ENCODE measurements around the gene FAM171A1.
A peak's percentile ranks its signal among the peaks of the same experiment; 100 is the strongest.

Gene FAM171A1

DNA sequence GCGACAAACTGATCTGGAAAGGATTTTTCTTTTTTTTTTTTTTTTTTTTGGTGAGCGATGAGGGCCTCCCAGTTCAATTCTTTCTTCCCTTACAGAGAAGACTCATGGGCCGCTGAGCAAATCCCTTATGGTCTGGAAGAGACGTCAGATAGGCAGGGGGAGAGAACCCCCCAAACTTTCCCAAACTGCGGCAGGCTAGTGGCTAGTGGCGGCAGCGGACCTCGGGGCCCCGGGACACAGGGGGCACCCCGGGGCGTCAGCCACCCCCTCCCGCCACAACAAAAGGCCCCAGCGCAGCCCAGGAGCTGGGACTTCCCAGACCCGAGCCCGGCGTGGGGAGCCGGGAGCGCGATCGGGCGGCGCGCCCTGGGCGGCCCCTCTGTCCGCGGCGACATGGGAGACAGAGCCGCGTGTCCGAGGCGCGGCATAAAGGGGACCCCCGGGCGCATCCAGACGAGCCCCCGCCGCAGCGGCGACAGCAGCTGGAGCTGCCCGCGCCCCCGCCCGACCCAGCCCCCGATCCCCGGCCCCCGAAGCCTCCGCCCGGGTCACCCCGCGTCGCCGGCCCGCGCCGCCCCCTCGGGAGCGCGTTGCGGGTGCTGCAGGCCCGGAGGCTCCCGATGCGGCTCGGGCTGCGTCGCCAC lies 755 bp downstream of the FAM171A1 start:
- no peak for DNase-seq

DNA sequence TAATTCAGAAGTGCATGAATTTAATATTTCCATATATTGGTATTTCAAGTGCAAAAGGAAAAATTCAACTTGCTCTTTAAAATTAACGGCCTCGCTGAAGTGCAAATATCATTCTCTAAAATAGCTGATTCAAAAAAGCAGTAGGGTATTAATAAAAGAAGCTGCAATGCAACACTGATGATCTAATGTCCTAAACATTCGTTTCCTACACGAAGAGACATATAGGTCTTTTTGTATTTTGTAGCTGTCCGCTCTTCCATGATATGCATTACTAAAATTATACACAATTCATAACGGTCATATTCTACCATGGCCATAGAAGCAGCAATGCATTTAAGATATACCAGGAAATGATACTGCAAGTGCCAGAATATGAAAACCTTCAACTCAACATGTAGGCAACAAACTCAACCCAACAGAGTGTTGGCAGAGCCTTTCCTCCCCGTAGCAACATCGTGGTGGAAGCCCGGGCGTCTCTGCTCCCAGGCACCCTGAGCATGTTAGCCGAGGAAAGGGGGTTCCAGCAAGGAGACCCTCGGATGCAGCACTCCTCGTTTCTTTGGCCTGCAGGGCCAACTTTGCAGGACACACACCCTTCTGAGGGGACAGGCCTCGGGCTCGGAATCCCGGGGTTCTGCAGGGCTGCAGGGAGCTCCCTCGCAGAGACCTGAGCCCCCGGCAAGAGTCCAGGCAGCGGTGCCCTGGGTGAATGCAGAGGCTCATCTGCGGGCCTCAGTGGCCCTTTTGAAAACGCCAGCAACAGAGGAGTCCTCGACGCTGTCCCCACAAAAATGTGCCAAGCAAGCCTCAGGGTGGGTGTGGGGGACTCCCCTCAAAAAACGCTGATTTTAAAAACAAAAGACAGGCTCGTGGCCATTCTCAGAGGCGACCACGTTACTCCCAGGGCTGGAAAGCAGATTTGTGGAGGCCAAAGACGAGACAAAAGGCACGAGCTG lies 1.6 kb downstream of the FAM171A1 start:
- DNase-seq = no peak

DNA sequence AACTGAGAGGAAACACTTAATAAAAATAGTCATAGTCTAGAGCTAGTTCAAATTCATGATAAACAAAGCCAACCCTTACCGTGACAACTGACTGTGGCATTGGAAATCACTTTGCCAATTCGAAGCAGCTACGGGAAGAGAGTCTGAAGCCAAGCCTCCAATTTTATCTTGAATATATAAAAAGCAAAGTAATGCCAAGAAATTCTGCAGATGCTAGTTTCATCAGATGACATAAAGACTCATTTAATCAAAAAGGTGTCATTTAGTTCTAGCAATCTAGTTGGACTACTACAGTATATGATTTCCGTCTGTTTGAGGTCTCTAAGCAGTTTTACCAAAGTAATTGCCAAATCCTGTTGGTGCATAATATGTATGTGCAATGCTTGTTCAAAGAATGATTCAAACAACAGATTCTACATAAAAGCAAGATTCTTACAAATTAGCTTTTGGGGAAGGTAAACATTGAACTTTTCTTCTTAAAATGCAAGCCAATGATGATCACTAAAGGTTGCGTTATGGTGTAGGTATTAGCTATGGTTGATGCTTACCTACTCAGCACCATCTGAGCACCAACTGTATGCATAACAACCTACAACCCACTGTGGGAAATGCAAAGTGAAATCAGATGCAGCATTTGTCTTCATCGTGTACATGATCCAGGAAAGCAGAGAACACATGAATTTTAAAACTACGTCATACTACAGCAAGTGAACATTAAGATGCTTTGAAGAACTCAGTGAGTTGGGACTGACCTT lies 2.8 kb downstream of the FAM171A1 start:
- DNase-seq = no peak

DNA sequence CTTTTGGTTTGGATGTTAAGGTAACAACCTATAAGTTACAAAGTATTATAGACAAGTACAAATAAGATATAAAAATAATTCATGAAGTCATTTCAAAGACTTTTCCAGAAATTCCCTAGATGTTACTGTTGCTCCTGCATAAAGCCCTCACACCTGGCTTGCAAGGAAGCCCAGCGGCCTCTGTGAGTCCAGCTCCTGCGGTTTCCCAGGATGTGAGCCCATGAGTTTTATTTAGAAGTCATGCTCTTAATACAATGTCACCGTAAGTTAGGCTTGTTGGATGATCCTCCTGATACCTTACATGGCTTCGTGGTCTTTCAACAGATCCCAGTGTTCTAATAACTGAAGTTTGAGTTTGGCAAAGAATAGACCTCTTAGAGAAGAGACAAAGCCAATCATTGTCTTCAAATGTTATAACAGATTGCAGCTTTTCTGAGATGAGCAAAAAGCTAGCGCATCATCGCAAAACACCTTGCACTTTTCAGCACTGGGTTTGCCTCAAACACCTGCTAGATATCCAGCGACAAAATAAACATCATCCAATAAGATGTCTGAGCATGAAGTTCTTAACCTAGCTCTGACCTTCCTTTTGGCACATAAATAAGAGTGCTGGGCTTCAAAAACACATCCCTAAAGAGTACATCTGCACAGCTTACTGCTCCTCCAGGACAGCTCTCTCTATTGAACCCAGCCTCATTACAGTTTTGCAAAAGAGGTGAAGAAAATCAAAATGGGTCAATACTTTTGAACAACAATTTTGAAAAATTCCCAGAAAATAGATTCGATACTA lies 3.6 kb downstream of the FAM171A1 start:
- DNase-seq = no peak

DNA sequence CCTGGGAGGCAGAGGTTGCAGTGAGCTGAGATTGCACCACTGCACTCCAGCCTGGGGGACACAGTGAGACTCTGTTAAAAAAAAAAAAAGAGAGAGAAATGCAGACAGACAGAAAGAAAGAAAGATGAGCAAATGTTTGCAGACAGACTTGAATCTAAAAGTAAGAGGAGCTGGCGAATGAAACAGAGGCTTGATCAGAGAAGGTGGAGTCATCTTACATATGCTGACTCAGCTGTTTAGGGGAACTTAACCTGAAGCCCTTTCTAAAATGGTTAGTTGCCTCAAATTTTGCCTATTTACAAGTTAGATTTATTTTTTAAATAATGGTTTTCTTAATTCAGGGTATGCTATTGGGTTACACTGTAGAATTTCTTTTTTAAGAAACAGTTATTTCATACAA lies 5.4 kb downstream of the FAM171A1 start:
- DNase-seq = no peak

DNA sequence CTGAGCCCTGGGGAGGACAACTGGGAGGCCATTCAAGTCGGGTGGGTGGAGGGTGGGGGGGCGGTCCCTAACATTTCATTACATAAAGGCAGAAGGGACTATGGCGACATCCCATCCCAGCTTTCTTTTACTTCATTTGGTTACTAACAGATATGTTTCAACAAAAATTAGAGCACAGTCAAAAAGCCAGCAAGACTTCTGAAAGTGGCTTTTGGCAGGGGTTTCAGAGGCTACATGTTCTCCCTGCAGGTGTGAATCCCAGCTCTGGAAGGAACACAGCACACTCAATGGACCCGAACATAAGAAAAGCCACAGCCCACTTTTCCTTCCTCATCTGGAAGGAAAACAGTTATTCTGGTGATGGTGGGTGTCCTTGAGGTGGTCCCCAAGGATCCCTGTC lies 7.1 kb downstream of the FAM171A1 start:
- DNase-seq = no peak

DNA sequence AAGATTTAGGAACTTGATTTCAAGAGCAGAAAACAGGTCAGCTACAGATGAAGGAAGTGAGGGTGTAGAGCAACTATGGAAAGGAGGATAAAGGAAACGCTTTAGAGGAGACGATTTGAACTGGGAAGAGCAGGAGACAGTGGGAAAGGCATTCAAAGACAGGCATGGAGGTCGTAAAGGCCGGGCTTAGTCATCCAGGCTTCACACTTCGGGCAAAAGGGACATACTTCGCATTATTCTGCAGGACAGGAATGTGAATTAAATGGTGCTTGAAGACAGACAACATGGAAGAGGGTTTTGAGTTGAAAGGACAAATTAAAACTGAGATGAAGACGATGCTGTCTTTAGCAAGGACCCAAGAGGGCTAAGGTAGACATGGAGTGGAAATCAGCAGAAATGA lies 8.1 kb downstream of the FAM171A1 start:
- no peak for DNase-seq

DNA sequence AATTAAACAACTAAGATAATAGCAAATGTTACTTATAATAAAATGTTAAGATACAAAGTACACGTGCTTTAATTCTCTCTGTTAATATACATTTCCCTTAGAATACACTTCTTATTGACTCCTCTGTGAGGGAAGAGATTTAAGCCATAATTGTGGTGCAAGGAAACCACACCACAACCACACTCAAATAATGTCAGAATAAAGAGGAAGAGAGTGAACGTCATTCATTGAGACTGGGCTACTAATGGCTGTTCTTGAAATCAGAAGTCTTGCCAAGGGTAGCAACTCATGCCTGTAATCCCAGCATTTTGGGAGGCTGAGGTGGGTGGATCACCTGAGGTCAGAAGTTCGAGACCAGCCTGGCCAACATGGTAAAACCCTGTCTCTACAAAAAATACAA lies 10.0 kb downstream of the FAM171A1 start:
- no peak for DNase-seq

DNA sequence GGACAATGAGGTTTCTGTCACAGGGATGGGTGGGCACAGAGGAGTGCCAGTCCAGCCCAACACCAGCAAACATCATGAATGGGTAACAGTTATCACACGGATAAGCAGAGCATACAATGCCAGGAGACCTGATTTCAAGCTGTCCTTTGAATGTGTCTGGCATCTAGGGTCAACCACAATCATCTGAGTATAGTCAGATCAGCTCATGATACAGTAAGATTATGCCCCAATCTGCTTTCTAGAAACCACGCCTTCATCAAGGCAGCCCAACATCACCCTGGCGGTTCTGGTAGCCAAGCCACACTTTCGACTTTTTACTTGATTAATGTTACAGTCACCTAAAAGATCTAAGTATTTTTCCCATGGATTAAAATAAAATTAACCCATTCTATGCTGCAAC lies 10.5 kb downstream of the FAM171A1 start:
- no peak for DNase-seq

DNA sequence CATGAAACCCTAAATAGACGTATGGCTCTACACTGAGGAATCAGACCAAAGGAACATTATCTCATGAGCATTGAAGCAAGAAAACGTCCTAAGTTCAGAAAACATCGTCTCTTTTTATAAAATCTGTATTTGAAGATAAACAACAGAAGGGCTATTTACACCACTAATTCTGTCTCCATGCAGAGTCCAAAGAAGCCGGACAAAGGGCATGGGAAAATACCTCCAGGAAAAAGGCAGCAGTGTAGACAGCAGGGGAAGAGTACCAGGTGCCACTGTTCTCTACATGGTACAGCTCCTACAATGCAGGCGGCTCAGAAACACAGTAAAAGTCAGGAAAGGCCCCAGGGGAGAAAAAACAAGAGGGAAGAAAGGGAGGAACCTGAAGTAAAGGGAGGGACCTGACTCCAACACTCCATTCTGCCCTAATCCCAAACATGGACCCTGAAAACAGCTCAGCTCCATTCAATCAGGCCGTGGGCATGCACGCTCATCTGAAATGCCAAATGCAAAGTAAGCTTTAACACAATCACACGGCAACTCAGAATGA lies 17.5 kb downstream of the FAM171A1 start:
- DNase-seq = no peak

DNA sequence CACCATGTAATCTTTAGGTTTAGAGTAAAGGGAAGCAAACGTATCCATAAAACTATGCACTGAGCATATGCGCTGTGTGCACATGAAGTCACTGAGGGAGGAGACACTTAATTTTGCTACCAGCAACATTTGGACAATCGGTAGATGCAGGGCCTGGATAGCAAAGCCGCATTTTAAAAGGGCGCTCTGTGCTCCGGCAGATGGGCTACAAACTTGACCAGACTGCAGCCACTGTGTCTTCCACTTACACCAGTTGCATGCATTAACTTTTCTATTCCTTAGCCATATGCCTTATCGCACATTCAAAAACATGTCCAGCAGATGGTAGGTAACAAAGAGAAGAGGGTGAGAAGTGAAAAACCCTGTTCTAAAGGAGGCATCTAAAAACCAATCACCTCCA lies 18.3 kb downstream of the FAM171A1 start:
- DNase-seq = no peak

DNA sequence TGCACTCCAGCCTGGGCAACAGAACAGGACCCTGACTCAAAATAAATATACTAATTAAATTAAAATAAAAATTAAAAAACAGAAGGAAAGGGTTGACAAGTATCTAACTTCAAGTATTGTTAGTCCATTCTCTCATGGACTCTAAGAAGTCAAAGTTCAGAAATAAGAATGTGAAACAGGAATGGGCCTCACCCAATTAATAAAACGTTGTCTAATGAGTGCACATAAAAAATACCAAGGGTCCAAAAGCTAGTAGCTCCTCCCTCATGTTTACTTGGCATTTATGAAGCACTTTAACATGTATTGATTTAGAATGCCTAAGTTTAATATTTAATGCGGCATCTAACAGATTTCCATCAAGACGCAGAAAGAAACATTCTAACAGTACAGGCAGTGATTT lies 18.9 kb downstream of the FAM171A1 start:
- no peak for DNase-seq

DNA sequence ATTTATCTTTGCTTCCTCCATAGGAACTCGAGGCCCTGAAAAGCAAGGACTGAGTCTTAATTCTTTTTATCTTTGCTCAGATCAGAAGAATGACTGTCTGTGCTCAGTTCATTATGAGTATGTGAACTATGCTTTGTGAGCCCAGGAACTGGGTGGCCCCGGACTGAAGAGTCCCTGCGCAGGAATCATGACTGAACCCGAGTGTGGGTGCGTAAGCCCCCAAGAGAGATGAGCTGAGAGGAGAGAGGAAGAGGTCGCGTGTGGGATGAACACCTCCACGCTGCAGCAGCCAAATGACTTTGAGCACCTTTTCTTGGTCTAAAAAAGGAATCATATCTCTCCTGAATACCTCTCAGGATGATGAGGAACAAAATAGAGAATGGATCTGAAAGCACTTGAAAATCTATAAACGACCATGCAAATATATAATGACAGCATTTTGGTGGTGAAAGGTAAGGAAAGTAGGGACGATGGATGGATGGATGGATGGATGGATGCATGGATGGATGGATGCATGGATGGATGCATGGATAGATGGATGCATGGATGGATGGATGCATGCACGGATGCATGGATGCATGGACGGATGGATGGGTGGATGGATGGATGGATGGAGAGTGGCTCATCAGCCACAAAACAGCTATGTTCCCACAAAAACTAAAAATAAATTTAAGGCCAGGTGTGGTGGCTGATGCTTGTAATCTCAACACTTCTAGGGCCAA lies 19.8 kb downstream of the FAM171A1 start:
- no peak for DNase-seq

DNA sequence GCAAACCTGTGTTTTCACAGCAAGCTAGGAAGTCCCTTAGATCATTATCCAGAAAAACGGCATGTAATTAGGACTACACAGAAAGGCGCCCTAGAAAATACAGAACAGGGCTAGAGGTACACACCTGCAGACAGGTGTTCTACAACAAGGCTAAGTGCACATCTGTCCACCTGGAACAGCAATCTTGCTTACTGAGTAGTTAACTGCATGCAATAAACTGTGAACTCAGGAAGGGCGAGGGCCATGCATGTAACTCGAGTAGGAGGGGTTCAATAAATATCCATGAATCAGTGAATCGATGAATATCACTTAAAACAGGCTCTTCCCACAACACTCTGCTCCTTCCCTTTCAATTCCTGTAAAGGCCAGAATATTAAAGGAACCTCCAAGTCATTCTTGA lies 22.0 kb downstream of the FAM171A1 start:
- no peak for DNase-seq

DNA sequence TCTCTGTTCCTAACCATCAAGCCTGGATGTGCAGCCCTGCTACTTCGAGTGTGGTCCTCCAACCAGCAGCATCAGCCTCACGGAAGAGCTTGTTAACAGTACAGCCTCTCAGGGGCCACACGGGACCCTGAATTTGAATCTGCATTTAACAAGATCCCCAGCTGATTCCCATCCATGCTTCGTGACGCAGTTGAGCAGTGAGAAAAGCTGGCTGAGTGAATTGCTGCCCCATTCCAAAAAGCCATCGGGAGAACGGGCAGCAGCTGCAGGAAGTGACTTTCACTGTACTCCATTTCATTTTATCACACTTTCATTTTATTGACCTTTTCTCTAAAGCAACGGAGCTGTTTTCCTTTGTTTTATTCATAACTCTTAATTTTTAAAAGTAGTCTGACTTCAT lies 22.5 kb downstream of the FAM171A1 start:
- peak in 1 of 2 experiments; percentile 8 for DNase-seq

DNA sequence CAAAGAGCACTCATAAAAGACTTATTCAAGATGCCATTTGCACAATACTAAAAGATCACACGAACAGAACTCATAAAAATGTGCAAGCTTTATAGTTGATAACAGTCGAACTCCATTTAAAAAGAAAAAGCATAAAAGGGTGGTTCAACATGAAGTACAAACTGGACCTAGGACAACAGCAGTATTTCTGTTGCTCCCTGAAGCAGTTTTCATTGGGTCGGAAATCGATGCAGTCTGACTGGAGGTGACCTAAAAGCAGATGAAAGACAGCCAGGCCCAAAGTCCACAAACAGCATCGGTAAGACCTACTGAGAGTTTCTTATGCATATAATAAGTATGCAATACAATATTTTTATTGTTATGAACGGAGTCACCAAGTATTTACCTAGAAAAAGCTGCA lies 23.9 kb downstream of the FAM171A1 start:
- no peak for DNase-seq

DNA sequence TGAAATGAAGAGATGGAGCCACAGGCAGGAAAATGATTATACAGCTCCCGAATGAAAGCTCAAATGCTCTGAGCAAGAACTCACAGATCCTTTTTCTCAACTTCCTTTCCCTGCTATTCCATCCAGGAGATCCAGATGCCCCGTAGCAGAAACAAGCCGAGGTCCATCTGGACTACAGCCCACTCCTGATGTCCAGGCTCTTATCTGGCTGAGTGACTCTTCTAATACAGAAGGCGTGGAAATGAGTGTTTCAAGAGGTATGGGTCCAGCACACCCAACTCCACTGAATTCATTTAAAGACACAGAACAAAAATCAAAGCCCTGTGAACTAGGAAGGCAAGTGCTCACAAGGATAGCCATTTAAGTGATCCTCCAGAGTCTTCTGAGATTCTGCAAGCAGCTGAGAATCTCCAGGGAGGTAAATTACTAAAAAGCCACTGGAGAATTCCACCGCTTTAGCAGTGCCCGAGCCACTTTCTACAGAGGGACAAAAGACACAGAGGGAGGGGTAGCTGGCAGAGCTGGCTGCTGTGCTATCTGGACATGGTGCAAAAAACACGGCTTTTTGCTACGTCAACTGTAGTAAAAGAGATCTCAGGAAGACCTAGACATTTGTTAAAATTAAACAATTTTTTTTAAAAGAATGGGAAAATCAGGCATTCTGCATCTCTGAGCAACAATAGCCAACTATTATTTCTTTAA lies 24.5 kb downstream of the FAM171A1 start:
- DNase-seq = no peak

DNA sequence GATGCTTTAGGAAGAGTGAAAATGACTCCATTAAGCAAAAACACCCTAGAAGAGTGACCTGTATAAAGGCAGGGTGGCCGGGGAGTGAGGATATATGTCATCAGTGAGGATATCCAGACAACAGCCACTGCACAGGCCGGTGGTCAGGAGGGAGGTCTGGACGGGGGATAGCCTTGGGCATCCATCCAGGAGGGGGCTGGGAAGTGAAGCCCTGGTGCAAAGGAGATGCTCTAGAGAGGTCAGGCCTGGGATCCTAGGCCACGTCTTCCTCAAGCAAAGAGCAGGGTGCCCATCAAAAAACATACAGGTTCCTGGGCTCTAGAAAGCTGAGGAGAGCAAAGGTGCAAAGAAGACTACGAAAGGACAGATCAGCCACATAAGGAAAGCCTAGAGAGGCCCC lies 25.6 kb downstream of the FAM171A1 start:
- no peak for DNase-seq

DNA sequence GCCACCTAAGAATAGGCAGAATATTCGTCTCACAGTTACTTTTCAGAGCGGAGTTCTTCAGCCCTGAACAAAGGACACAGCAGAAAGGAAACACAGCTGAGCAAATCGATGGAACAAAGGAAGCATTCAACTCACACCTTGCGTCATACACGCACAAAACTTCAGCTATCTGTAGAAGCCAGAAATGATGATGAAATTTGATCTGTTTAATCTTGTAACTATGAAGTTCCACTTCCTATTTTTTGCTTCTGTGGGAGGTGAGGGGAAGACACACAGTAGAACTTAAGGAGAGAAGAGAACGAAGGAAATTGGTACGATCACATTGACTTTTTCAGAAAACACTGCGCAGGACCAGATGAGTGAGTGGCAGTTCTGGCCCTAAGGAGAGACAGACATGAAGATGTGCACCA lies 26.2 kb downstream of the FAM171A1 start:
- DNase-seq = peak; percentile 52 to 55

DNA sequence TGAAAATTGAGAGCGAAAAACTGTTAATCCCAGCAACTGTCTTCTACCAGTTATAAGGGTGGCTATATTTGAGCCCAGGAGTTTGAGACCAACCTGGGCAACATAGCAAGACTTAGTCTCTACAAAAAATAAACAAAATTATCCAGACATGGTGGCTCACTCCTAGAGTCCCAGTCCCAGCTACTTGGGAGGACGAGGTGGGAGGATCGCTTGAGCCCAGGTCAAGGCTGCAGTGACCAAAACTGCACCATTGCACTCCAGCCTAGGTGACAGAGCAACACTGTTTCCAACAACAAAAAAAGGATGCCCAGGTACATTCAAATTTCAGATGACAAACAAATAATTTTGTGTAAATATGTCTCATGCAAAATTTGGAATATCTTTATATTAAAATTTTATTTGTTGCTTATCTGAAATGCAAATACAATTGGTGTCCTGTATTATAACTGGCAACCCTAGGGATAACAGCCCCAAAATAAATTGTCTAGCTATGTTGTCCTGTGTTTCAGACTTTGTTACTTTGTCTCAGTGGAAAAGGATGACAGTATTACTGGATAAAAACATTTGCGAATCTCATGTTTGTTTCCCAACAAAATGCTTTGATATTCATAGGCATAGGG lies 26.7 kb downstream of the FAM171A1 start:
- DNase-seq = no peak

DNA sequence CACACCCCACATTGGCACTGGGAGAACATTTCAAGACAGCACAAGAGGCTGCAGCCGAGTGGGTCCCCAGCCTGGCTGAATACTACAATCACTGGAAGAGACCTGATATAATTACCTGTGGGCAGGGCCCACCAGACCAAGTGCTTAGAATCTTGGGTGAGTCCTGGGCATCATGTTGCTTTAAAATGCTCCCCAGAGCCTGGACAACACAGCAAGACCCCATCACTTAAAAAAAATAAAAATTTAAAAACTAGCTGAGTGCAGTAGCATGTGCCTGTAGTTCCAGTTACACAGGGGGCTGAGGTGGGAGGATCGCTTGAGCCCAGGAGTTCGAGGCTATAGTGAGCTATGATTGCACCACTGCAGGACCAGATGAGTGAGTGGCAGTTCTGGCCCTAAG lies 28.1 kb downstream of the FAM171A1 start:
- no peak for DNase-seq
